ENCODE measurements around the gene SLC15A5.

DNA sequence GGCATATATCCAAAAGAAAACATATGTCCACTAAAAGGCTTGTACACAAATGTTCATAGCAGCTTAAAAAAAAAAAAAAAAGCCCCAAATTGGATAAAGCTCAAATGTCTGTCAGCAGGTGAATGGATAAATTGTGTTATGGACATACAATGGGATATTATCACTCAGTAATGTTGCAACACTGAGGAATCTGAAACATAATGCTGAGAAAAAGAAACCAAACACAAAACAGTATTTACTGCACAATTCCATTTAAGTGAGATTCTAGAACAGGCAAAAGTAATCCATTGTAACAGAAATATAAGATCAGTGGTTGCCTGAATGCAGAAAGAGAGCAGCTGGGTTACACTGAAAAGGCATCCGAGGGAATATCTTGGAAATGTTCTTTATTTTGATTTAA lies 117.9 kb downstream of the SLC15A5 start:
- TF ChIP-seq GATA2 (IDR thresholded peaks at IDR 0.05; ENCODE audit: low read depth, low read length) (no peak), GATA3 (IDR thresholded peaks at IDR 0.05; ENCODE audit: low read depth, low read length) (no peak)

All from SH-SY5Y (cell line).